ENCODE data around the gene JMJD1C.

The JMJD1C gene

DNA sequence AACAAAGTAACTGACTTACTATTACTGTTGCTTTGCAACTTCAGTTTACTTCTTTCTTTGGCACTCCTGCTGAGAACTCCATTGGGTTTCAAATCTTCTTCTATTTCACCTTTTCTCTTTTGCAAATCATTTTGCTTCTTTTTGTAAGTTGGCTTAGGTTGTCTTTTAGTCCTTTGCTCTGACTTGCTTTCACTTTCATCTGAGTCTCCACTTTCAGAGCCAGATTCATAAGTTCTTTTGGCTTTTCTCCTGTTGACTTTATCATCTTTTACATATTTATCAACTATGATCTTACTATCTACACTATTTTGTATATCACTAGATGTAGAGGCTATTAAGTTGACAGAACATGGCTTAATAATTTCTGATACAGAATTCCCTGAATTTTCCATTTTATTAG, 259.2 kb downstream of the JMJD1C start:
- peaks cover 37% of the 10 kb centered on the region for H3K36me3 ChIP-seq (ENCODE audit: low read length)
- no peak for TF ChIP-seq CTCF (IDR thresholded peaks at IDR 0.05; ENCODE audit: insufficient read depth, low read length, poor library complexity, severe bottlenecking)
- TF ChIP-seq EZH2phosphoT487 (conservative IDR thresholded peaks at IDR 0.05; ENCODE audit: low read length): no peak
- no peaks in the 10 kb centered on the region for H3K9me2 ChIP-seq (replicated peaks; ENCODE audit: insufficient read depth, low read length)
- no peaks in the 10 kb centered on the region for H3K9me3 ChIP-seq (ENCODE audit: insufficient read depth, low read length)
- no peak overlapping the region for H3K4me2 ChIP-seq (ENCODE audit: low read depth, low read length, poor library complexity, severe bottlenecking)
- no peak overlapping the region for H3K27ac ChIP-seq (ENCODE audit: low read depth, low read length)
- no peaks in the 10 kb centered on the region for H3K27me3 ChIP-seq (ENCODE audit: low read length)
- peaks cover 37% of the 10 kb centered on the region for H3K79me2 ChIP-seq (ENCODE audit: insufficient read depth, low read length)
- no peak overlapping the region for H3K9ac ChIP-seq (ENCODE audit: low read length)
- no peak overlapping the region for H2AFZ ChIP-seq (ENCODE audit: low read depth, low read length, severe bottlenecking)
- peaks cover 8% of the 10 kb centered on the region; the same call in 1 of the 2 replicates for H4K20me1 ChIP-seq (ENCODE audit: low read depth, low read length)
- no peak overlapping the region for H3K4me3 ChIP-seq (ENCODE audit: insufficient read depth, low read length, poor library complexity, severe bottlenecking)
- H3F3A ChIP-seq (ENCODE audit: insufficient read depth): no peaks in the 10 kb centered on the region; the same call in 1 of the 2 replicates

DNA sequence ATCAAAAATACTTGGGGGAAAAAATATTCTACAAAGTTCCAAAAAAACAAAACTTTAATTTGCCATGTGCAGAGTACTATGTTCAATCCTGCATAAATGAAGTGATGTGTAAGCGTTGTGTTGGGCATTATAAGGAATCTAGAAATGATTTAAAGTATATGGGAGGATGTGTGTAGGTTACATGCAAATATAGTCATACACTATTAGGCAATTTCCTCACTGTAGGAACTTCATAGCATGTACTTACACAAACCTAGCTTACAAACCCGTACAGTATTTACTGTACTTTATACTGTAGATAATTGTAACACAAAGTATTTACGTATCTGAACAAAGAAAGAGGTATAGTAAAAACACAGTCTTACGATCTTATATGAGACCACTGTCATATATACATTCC, 260.4 kb downstream of the JMJD1C start:
- TF ChIP-seq CTCF (IDR thresholded peaks at IDR 0.05; ENCODE audit: insufficient read depth, low read length, poor library complexity, severe bottlenecking) (no peak), EZH2phosphoT487 (conservative IDR thresholded peaks at IDR 0.05; ENCODE audit: low read length) (no peak)
- Histone ChIP-seq H3F3A (ENCODE audit: insufficient read depth) (no peaks in the 10 kb centered on the region; the same call in 1 of the 2 replicates), H3K9me3 (ENCODE audit: insufficient read depth, low read length) (no peaks in the 10 kb centered on the region), H3K9me2 (replicated peaks; ENCODE audit: insufficient read depth, low read length) (no peaks in the 10 kb centered on the region), H3K27me3 (ENCODE audit: low read length) (no peaks in the 10 kb centered on the region), H4K20me1 (ENCODE audit: low read depth, low read length) (peaks cover 8% of the 10 kb centered on the region; the same call in 1 of the 2 replicates), H3K27ac (ENCODE audit: low read depth, low read length) (no peak overlapping the region), H3K4me2 (ENCODE audit: low read depth, low read length, poor library complexity, severe bottlenecking) (no peak overlapping the region), H3K9ac (ENCODE audit: low read length) (no peak overlapping the region), H2AFZ (ENCODE audit: low read depth, low read length, severe bottlenecking) (no peak overlapping the region), H3K79me2 (ENCODE audit: insufficient read depth, low read length) (peaks cover 25% of the 10 kb centered on the region), H3K36me3 (ENCODE audit: low read length) (peaks cover 38% of the 10 kb centered on the region; the same call in 1 of the 2 replicates), H3K4me3 (ENCODE audit: insufficient read depth, low read length, poor library complexity, severe bottlenecking) (no peak overlapping the region)

DNA sequence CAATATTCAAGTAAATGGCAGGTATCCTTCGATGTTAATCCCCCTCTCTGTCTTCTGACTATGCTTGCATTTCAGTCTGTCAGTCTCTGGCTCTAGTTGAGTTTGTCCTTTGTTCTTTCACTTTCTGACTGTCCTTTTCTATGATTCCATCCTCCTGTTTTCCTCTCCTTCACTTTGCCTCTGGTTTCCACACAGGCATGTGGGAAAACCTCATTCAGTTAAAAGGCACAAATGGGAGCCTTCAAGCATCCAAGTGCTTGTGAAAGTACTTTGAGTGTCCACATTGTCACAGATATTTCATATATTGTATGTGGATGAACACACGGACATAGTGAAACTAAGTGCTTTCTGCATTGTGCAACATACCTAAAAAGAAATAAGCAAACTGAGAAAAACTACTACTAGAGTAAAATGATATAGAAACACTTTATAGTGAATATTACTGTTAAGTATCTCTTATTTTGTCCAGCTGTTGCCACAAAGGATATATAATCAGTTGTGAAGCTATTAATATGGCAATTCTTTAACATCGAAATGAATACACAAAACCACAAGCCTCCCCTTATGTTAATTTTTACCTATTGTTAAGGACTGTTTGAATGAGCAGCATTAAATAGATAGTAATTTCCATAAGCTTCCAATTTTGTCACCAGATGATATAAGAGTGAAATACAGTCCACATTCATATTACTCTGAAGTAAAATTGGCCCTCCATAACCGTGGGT, 260.9 kb downstream of the JMJD1C start:
- peaks cover 19% of the 10 kb centered on the region; the same call in 1 of the 2 replicates for H3K79me2 ChIP-seq (ENCODE audit: insufficient read depth, low read length)
- peaks cover 5% of the 10 kb centered on the region; the same call in 1 of the 2 replicates for H4K20me1 ChIP-seq (ENCODE audit: low read depth, low read length)
- no peak for TF ChIP-seq CTCF (IDR thresholded peaks at IDR 0.05; ENCODE audit: insufficient read depth, low read length, poor library complexity, severe bottlenecking)
- no peak for TF ChIP-seq EZH2phosphoT487 (conservative IDR thresholded peaks at IDR 0.05; ENCODE audit: low read length)
- peaks cover 36% of the 10 kb centered on the region; the same call in 1 of the 2 replicates for H3K36me3 ChIP-seq (ENCODE audit: low read length)
- H3F3A ChIP-seq (ENCODE audit: insufficient read depth): no peaks in the 10 kb centered on the region; the same call in 1 of the 2 replicates
- H3K27ac ChIP-seq (ENCODE audit: low read depth, low read length): no peak overlapping the region
- no peak overlapping the region for H3K9ac ChIP-seq (ENCODE audit: low read length)
- no peaks in the 10 kb centered on the region for H3K9me3 ChIP-seq (ENCODE audit: insufficient read depth, low read length)
- no peaks in the 10 kb centered on the region for H3K27me3 ChIP-seq (ENCODE audit: low read length)
- no peak overlapping the region for H3K4me3 ChIP-seq (ENCODE audit: insufficient read depth, low read length, poor library complexity, severe bottlenecking)
- H3K4me2 ChIP-seq (ENCODE audit: low read depth, low read length, poor library complexity, severe bottlenecking): no peak overlapping the region
- no peaks in the 10 kb centered on the region for H3K9me2 ChIP-seq (replicated peaks; ENCODE audit: insufficient read depth, low read length)
- no peak overlapping the region for H2AFZ ChIP-seq (ENCODE audit: low read depth, low read length, severe bottlenecking)

Measured in SU-DHL-6 (cell line).